GM18505 (cell line): ENCODE data around the gene CDC42EP2.

ENCODE experiments used
- ATAC-seq: cut with Tn5 transposase; IDR thresholded peaks from one replicate; pipeline ENCODE4 v1.9.1; 2021; ENCODE audit not compliant: unreplicated experiment
- POLR2A ChIP-seq: IDR thresholded peaks from 4 replicates; pipeline ENCODE4 v1.6.1; 2011; ENCODE audit warnings: borderline replicate concordance; ENCODE audit not compliant: insufficient read depth, insufficient read length; ENCODE audit errors: extremely low read depth

The CDC42EP2 gene

GRCh38 chr11:65314501-65315203 lies at the start of gene CDC42EP2:
CDC42EP2 (plus strand) TSS chr11:65314866; CDS start chr11:65320899, 6,033 bp downstream.
- peak; percentile 49 for TF ChIP-seq POLR2A
- ATAC-seq = peak; percentile 55

- TF ChIP-seq POLR2A = no peak
- ATAC-seq = no peak
Measured at GRCh38 chr11:65266210-65266609, 48.5 kb upstream of the CDC42EP2 start.

GRCh38 chr11:65274735-65275682 lies 39.7 kb upstream of the CDC42EP2 start:
- no peak for ATAC-seq
- no peak for TF ChIP-seq POLR2A

- no peak for TF ChIP-seq POLR2A
- no peak for ATAC-seq
Measured at GRCh38 chr11:65275906-65276305, 38.8 kb upstream of the CDC42EP2 start.

- no peak for TF ChIP-seq POLR2A
- no peak for ATAC-seq
Measured at GRCh38 chr11:65277631-65278277, 36.9 kb upstream of the CDC42EP2 start.

GRCh38 chr11:65278356-65278755 lies 36.3 kb upstream of the CDC42EP2 start:
- no peak for TF ChIP-seq POLR2A
- ATAC-seq = no peak

- ATAC-seq = no peak
- no peak for TF ChIP-seq POLR2A
Measured at GRCh38 chr11:65279279-65279678, 35.4 kb upstream of the CDC42EP2 start.

- no peak for TF ChIP-seq POLR2A
- ATAC-seq = no peak
Measured at GRCh38 chr11:65279741-65280440, 34.8 kb upstream of the CDC42EP2 start.

GRCh38 chr11:65280646-65281045 lies 34.0 kb upstream of the CDC42EP2 start:
- ATAC-seq = no peak
- no peak for TF ChIP-seq POLR2A

GRCh38 chr11:65286686-65287085 lies 28.0 kb upstream of the CDC42EP2 start:
- no peak for ATAC-seq
- TF ChIP-seq POLR2A = no peak

GRCh38 chr11:65287601-65288000 lies 27.1 kb upstream of the CDC42EP2 start:
- ATAC-seq = no peak
- no peak for TF ChIP-seq POLR2A

GRCh38 chr11:65288706-65289536 lies 25.7 kb upstream of the CDC42EP2 start:
- no peak for ATAC-seq
- TF ChIP-seq POLR2A = no peak
